ENCODE results near the gene RNU6-9. TPM values are rescaled to one million over a fixed set of nuclear protein-coding genes. Genes with fewer than 3 reads are reported as not detected.

Gene RNU6-9
- total RNA-seq, 3 donors from 2014 or later (not counting 1 experiment from before 2014, with no cell fraction given) = not detected

- intact Hi-C loops (cut with micrococcal nuclease) = loop anchor here (2.0 to 10.0 kb wide), 2 partner anchors 149 to 325 kb away; partner anchors contain the start of genes ATP5F1D and MIDN
- ATAC-seq (peak; percentile 11 to 31 (median 14)), DNase-seq (peak; percentile 47 to 84)
- no peaks in the 10 kb centered on the region for H3K36me3 Mint-ChIP-seq
- H3K27me3 ChIP-seq (ENCODE audit: control insufficient read depth, insufficient read depth, low read length) = peaks cover 21% of the 10 kb centered on the region
- TF ChIP-seq CTCF (IDR thresholded peaks at IDR 0.05) = no peak
- H3K27me3 Mint-ChIP-seq (ENCODE audit: low read depth in 2 of 2) = peaks cover 0 to 5% of the 10 kb centered on the region in 2 donors
- peak overlapping the region; percentile 25 for H3K4me3 ChIP-seq (ENCODE audit: low read length)
- peak overlapping the region; percentile 86 for H3K4me3 Mint-ChIP-seq
- H3K36me3 ChIP-seq (ENCODE audit: control insufficient read depth, insufficient read depth, low read length) = no peaks in the 10 kb centered on the region
- no peaks in the 10 kb centered on the region for H3K9me3 ChIP-seq (ENCODE audit: control insufficient read depth, insufficient read depth, low read length)
- no peaks in the 10 kb centered on the region for H3K9me3 Mint-ChIP-seq
- 1% methylated on average over 84 of the region's 84 CpGs for WGBS (ENCODE audit: insufficient coverage)
- H3K4me1 Mint-ChIP-seq = peaks cover 10 to 14% of the 10 kb centered on the region in 2 donors
- peaks cover 57% of the 10 kb centered on the region for H3K4me1 ChIP-seq (ENCODE audit: control insufficient read depth, insufficient read depth, low read length)
- H3K27ac ChIP-seq (ENCODE audit: low read length) = no peak overlapping the region
- H3K27ac Mint-ChIP-seq = peak overlapping the region in 1 of 2 donors; percentile 21
Observed at GRCh38 chr19:920051-920864, 27.0 kb downstream of the RNU6-9 start.

- ATAC-seq (peak in 1 of 3 donors; percentile 23), DNase-seq (peak; percentile 43 to 52)
- H3K9me3 ChIP-seq (ENCODE audit: control insufficient read depth, insufficient read depth, low read length) = no peaks in the 10 kb centered on the region
- Mint-ChIP-seq H3K36me3 (no peaks in the 10 kb centered on the region), H3K27ac (peak overlapping the region; percentile 58 to 85), H3K4me3 (peak overlapping the region; percentile 88), H3K27me3 (ENCODE audit: low read depth in 2 of 2) (no peaks in the 10 kb centered on the region), H3K4me1 (peaks cover 10 to 14% of the 10 kb centered on the region in 2 donors), H3K9me3 (no peaks in the 10 kb centered on the region)
- 10% methylated on average over 30 of the region's 31 CpGs for WGBS (ENCODE audit: insufficient coverage)
- TF ChIP-seq CTCF (IDR thresholded peaks at IDR 0.05) = no peak
- H3K27me3 ChIP-seq (ENCODE audit: control insufficient read depth, insufficient read depth, low read length) = peaks cover 5% of the 10 kb centered on the region
- peak overlapping the region; percentile 97 for H3K4me3 ChIP-seq (ENCODE audit: low read length)
- peak overlapping the region; percentile 95 for H3K27ac ChIP-seq (ENCODE audit: low read length)
- H3K36me3 ChIP-seq (ENCODE audit: control insufficient read depth, insufficient read depth, low read length) = no peaks in the 10 kb centered on the region
- intact Hi-C loops (cut with micrococcal nuclease) = loop anchor here (1.0 to 10.0 kb wide), 2 partner anchors 59 to 320 kb away; partner anchors contain the start of genes ATP5F1D and MIDN
- H3K4me1 ChIP-seq (ENCODE audit: control insufficient read depth, insufficient read depth, low read length) = peaks cover 52% of the 10 kb centered on the region
Observed at GRCh38 chr19:924553-925086, 31.3 kb downstream of the RNU6-9 start.

GRCh38 chr19:925087-925525, 31.8 kb downstream of the RNU6-9 start:
- no peaks in the 10 kb centered on the region for H3K36me3 Mint-ChIP-seq
- H3K9me3 ChIP-seq (ENCODE audit: control insufficient read depth, insufficient read depth, low read length) = no peaks in the 10 kb centered on the region
- peak; percentile 54 to 68 (median 65) for ATAC-seq
- peak overlapping the region; percentile 88 for H3K4me3 Mint-ChIP-seq
- no peaks in the 10 kb centered on the region for H3K36me3 ChIP-seq (ENCODE audit: control insufficient read depth, insufficient read depth, low read length)
- H3K4me3 ChIP-seq (ENCODE audit: low read length) = peak overlapping the region; percentile 97
- DNase-seq = peak; percentile 48 to 55
- H3K27me3 Mint-ChIP-seq (ENCODE audit: low read depth in 2 of 2) = no peaks in the 10 kb centered on the region
- peaks cover 5% of the 10 kb centered on the region for H3K27me3 ChIP-seq (ENCODE audit: control insufficient read depth, insufficient read depth, low read length)
- H3K27ac Mint-ChIP-seq = peak overlapping the region; percentile 58 to 85
- peak overlapping the region; percentile 95 for H3K27ac ChIP-seq (ENCODE audit: low read length)
- no peak for TF ChIP-seq CTCF (IDR thresholded peaks at IDR 0.05)
- peaks cover 10 to 14% of the 10 kb centered on the region in 2 donors for H3K4me1 Mint-ChIP-seq
- peaks cover 49% of the 10 kb centered on the region for H3K4me1 ChIP-seq (ENCODE audit: control insufficient read depth, insufficient read depth, low read length)
- under 1% methylated on average over 39 of the region's 39 CpGs for WGBS (ENCODE audit: insufficient coverage)
- intact Hi-C loops (cut with micrococcal nuclease) = loop anchor here (1.0 to 10.0 kb wide), 2 partner anchors 58 to 320 kb away; partner anchors contain the start of genes ATP5F1D and MIDN
- H3K9me3 Mint-ChIP-seq = no peaks in the 10 kb centered on the region

All from natural killer cell (primary cell).